ENCODE data around the gene SMAD9. TPM values are rescaled to one million over a fixed set of nuclear protein-coding genes. Genes with fewer than 3 reads are reported as not detected.

SMAD9 gene
- total RNA-seq, 2 experiments from 2014 or later, result not detected

- H3K4me3 Mint-ChIP-seq, result peak overlapping the region; percentile 5
- DNase-seq, result no peak
- ChIA-PET CTCF (no interaction called here), POLR2A (no interaction called here)
- H3K27me3 Mint-ChIP-seq (ENCODE audit: low read depth), result peaks cover 71% of the 10 kb centered on the region
- H3K27ac Mint-ChIP-seq, result no peak overlapping the region
- peaks cover 8% of the 10 kb centered on the region for H3K4me1 Mint-ChIP-seq (ENCODE audit: low read depth)
- H3K36me3 Mint-ChIP-seq (ENCODE audit: low read depth), result no peaks in the 10 kb centered on the region
- no peaks in the 10 kb centered on the region for H3K9me3 Mint-ChIP-seq (ENCODE audit: insufficient read depth)
- ATAC-seq, result peak; percentile 63
These were observed 736 bp downstream of the SMAD9 start for GRCh38 chr13:36919171-36919832.

- peak overlapping the region; percentile 5 for H3K4me3 Mint-ChIP-seq
- CTCF ChIA-PET, result no interaction called here
- H3K9me3 Mint-ChIP-seq (ENCODE audit: insufficient read depth), result no peaks in the 10 kb centered on the region
- no peaks in the 10 kb centered on the region for H3K36me3 Mint-ChIP-seq (ENCODE audit: low read depth)
- ATAC-seq (no peak), DNase-seq (no peak)
- POLR2A ChIA-PET, result no interaction called here
- H3K27ac Mint-ChIP-seq, result no peak overlapping the region
- peaks cover 72% of the 10 kb centered on the region for H3K27me3 Mint-ChIP-seq (ENCODE audit: low read depth)
- H3K4me1 Mint-ChIP-seq (ENCODE audit: low read depth), result peaks cover 8% of the 10 kb centered on the region
These were observed 1.5 kb downstream of the SMAD9 start for GRCh38 chr13:36918246-36919131.

GRCh38 chr13:36917311-36917710 is 2.7 kb downstream of the SMAD9 start:
- peaks cover 8% of the 10 kb centered on the region for H3K4me1 Mint-ChIP-seq (ENCODE audit: low read depth)
- POLR2A ChIA-PET, result no interaction called here
- peaks cover 66% of the 10 kb centered on the region for H3K27me3 Mint-ChIP-seq (ENCODE audit: low read depth)
- CTCF ChIA-PET, result no interaction called here
- H3K36me3 Mint-ChIP-seq (ENCODE audit: low read depth), result no peaks in the 10 kb centered on the region
- no peak for DNase-seq
- no peak overlapping the region for H3K4me3 Mint-ChIP-seq
- no peaks in the 10 kb centered on the region for H3K9me3 Mint-ChIP-seq (ENCODE audit: insufficient read depth)
- no peak for ATAC-seq
- H3K27ac Mint-ChIP-seq, result no peak overlapping the region

GRCh38 chr13:36915896-36916640 is 4.0 kb downstream of the SMAD9 start:
- Mint-ChIP-seq H3K27me3 (ENCODE audit: low read depth) (peaks cover 59% of the 10 kb centered on the region), H3K4me1 (ENCODE audit: low read depth) (peaks cover 8% of the 10 kb centered on the region), H3K36me3 (ENCODE audit: low read depth) (no peaks in the 10 kb centered on the region), H3K9me3 (ENCODE audit: insufficient read depth) (no peaks in the 10 kb centered on the region), H3K27ac (no peak overlapping the region), H3K4me3 (no peak overlapping the region)
- no peak for ATAC-seq
- ChIA-PET POLR2A (no interaction called here), CTCF (no interaction called here)
- no peak for DNase-seq

- peaks cover 53% of the 10 kb centered on the region for H3K27me3 Mint-ChIP-seq (ENCODE audit: low read depth)
- DNase-seq, result no peak
- CTCF ChIA-PET, result no interaction called here
- no peaks in the 10 kb centered on the region for H3K9me3 Mint-ChIP-seq (ENCODE audit: insufficient read depth)
- no peaks in the 10 kb centered on the region for H3K36me3 Mint-ChIP-seq (ENCODE audit: low read depth)
- H3K27ac Mint-ChIP-seq, result no peak overlapping the region
- no peak overlapping the region for H3K4me3 Mint-ChIP-seq
- ATAC-seq, result no peak
- H3K4me1 Mint-ChIP-seq (ENCODE audit: low read depth), result peaks cover 8% of the 10 kb centered on the region
- POLR2A ChIA-PET, result no interaction called here
These were observed 4.9 kb downstream of the SMAD9 start for GRCh38 chr13:36915106-36915505.

- peaks cover 8% of the 10 kb centered on the region for H3K4me1 Mint-ChIP-seq (ENCODE audit: low read depth)
- H3K9me3 Mint-ChIP-seq (ENCODE audit: insufficient read depth), result no peaks in the 10 kb centered on the region
- ATAC-seq (no peak), DNase-seq (no peak)
- no peak overlapping the region for H3K4me3 Mint-ChIP-seq
- CTCF ChIA-PET, result no interaction called here
- POLR2A ChIA-PET, result no interaction called here
- H3K27me3 Mint-ChIP-seq (ENCODE audit: low read depth), result peaks cover 51% of the 10 kb centered on the region
- H3K27ac Mint-ChIP-seq, result no peak overlapping the region
- no peaks in the 10 kb centered on the region for H3K36me3 Mint-ChIP-seq (ENCODE audit: low read depth)
These were observed 5.4 kb downstream of the SMAD9 start for GRCh38 chr13:36914648-36915047.

GRCh38 chr13:36913463-36913862 is 6.6 kb downstream of the SMAD9 start:
- Mint-ChIP-seq H3K9me3 (ENCODE audit: insufficient read depth) (no peaks in the 10 kb centered on the region), H3K36me3 (ENCODE audit: low read depth) (no peaks in the 10 kb centered on the region), H3K4me3 (no peak overlapping the region), H3K27ac (no peak overlapping the region), H3K4me1 (ENCODE audit: low read depth) (no peaks in the 10 kb centered on the region), H3K27me3 (ENCODE audit: low read depth) (peaks cover 43% of the 10 kb centered on the region)
- ChIA-PET POLR2A (no interaction called here), CTCF (no interaction called here)
- no peak for DNase-seq
- ATAC-seq, result no peak

- no peak overlapping the region for H3K4me3 Mint-ChIP-seq
- ATAC-seq (no peak), DNase-seq (no peak)
- H3K36me3 Mint-ChIP-seq (ENCODE audit: low read depth), result no peaks in the 10 kb centered on the region
- H3K27me3 Mint-ChIP-seq (ENCODE audit: low read depth), result peaks cover 40% of the 10 kb centered on the region
- no peak overlapping the region for H3K27ac Mint-ChIP-seq
- POLR2A ChIA-PET, result no interaction called here
- no peaks in the 10 kb centered on the region for H3K4me1 Mint-ChIP-seq (ENCODE audit: low read depth)
- CTCF ChIA-PET, result no interaction called here
- H3K9me3 Mint-ChIP-seq (ENCODE audit: insufficient read depth), result no peaks in the 10 kb centered on the region
These were observed 7.1 kb downstream of the SMAD9 start for GRCh38 chr13:36912973-36913372.

GRCh38 chr13:36912369-36912768 is 7.7 kb downstream of the SMAD9 start:
- POLR2A ChIA-PET, result no interaction called here
- DNase-seq, result no peak
- Mint-ChIP-seq H3K4me1 (ENCODE audit: low read depth) (no peaks in the 10 kb centered on the region), H3K36me3 (ENCODE audit: low read depth) (no peaks in the 10 kb centered on the region), H3K27ac (no peak overlapping the region), H3K27me3 (ENCODE audit: low read depth) (peaks cover 36% of the 10 kb centered on the region), H3K9me3 (ENCODE audit: insufficient read depth) (no peaks in the 10 kb centered on the region), H3K4me3 (no peak overlapping the region)
- no peak for ATAC-seq
- CTCF ChIA-PET, result no interaction called here

GRCh38 chr13:36910545-36910944 is 9.5 kb downstream of the SMAD9 start:
- no peaks in the 10 kb centered on the region for H3K4me1 Mint-ChIP-seq (ENCODE audit: low read depth)
- CTCF ChIA-PET, result no interaction called here

GRCh38 chr13:36907821-36908220 is 12.2 kb downstream of the SMAD9 start:
- no peak overlapping the region for H3K4me3 Mint-ChIP-seq
- no peaks in the 10 kb centered on the region for H3K9me3 Mint-ChIP-seq (ENCODE audit: insufficient read depth)
- no peak overlapping the region for H3K27ac Mint-ChIP-seq
- CTCF ChIA-PET, result no interaction called here
- no peak for ATAC-seq
- POLR2A ChIA-PET, result no interaction called here
- no peak for DNase-seq
- H3K4me1 Mint-ChIP-seq (ENCODE audit: low read depth), result no peaks in the 10 kb centered on the region
- H3K27me3 Mint-ChIP-seq (ENCODE audit: low read depth), result peaks cover 12% of the 10 kb centered on the region
- no peaks in the 10 kb centered on the region for H3K36me3 Mint-ChIP-seq (ENCODE audit: low read depth)

More at GRCh38 chr13:36910545-36910944, 9.5 kb downstream of the SMAD9 start:
- Mint-ChIP-seq H3K36me3 (ENCODE audit: low read depth) (no peaks in the 10 kb centered on the region), H3K27ac (no peak overlapping the region), H3K9me3 (ENCODE audit: insufficient read depth) (no peaks in the 10 kb centered on the region), H3K27me3 (ENCODE audit: low read depth) (peaks cover 28% of the 10 kb centered on the region), H3K4me3 (no peak overlapping the region)
- no peak for DNase-seq
- POLR2A ChIA-PET, result no interaction called here
- ATAC-seq, result no peak

GRCh38 chr13:36907266-36907665 is 12.8 kb downstream of the SMAD9 start:
- H3K27me3 Mint-ChIP-seq (ENCODE audit: low read depth), result peaks cover 10% of the 10 kb centered on the region
- H3K9me3 Mint-ChIP-seq (ENCODE audit: insufficient read depth), result no peaks in the 10 kb centered on the region
- no peaks in the 10 kb centered on the region for H3K4me1 Mint-ChIP-seq (ENCODE audit: low read depth)
- no peak overlapping the region for H3K27ac Mint-ChIP-seq
- no peak for ATAC-seq
- H3K4me3 Mint-ChIP-seq, result no peak overlapping the region
- POLR2A ChIA-PET, result no interaction called here
- no peak for DNase-seq
- H3K36me3 Mint-ChIP-seq (ENCODE audit: low read depth), result no peaks in the 10 kb centered on the region
- CTCF ChIA-PET, result no interaction called here
